ENCODE measurements around the gene SPATA21. TPM values are rescaled to one million over a fixed set of nuclear protein-coding genes. Genes with fewer than 3 reads are reported as not detected.
"Not testable (repeated sequence)": the region's sequence is repeated elsewhere in the genome, so short reads cannot be mapped to it uniquely, and the experiment has no call there.

The SPATA21 gene
- polyA plus RNA-seq, 2 of the 4 experiments (the other 2 are of a cell fraction) = 0.08 to 0.09 TPM

DNA sequence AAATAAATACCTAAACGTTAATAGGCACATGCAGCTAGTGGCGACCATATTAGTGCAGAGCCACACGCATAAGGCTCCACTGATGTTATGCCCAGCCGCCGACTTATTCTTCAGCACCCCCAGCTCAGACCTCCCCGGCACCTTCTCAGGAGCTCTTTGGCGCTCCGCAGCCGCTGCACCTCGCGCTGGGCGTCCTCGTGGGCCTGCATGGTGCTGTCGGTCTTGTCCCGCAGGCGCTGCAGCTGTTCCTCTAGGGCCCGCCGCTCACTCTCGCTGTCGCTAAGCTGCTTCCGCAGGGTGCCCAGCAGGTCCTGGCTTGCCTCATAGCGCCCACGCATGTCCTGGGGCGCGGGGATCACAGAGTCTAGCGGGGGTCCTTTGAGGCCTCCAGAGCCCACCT is 45.9 kb upstream of the SPATA21 start:
- DNase-seq (ENCODE audit: low read depth in 1 of 2, low spot score in 1 of 2); POLR2A ChIA-PET; FAIRE-seq; ATAC-seq; H3K4me2 ChIP-seq; H3K9me3 ChIP-seq; H3K4me3 ChIP-seq; H3K27ac ChIP-seq; H3K4me1 ChIP-seq: not testable (repeated sequence)
- WGBS (ENCODE audit: missing lambda C conversion rate) = 98% methylated on average over 18 of the region's 26 CpGs
- CTCF ChIA-PET = interaction anchor here (1.1 kb wide), 1 partner anchor 45 kb away, joined by 3 read pairs; no protein-coding TSS in a partner anchor

DNA sequence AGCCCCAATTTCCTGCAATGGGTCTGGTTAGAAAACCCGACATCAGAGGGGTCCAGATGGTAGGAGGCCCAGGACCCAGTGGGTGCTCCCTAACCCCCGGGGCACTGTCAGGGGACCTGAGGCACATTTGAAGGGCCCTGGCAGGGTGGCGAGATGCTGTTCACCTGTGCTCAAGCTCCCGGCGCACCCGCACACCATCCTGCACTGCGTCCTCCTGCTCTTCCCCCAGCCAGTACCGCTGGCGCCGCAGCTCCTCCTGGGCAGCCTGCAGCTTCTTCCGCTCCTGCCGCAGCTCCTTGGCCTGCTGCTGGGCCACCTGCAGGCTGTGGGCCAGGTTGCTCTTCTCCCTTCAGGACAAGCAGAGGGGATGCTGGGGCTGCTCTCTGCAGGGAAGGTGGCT is 40.9 kb upstream of the SPATA21 start:
- TF ChIP-seq NPAS2 (CRISPR knock-in tag; IDR thresholded peaks at IDR 0.05; ENCODE audit: borderline replicate concordance) = no peak
- no peak for TF ChIP-seq POLR2A (IDR thresholded peaks at IDR 0.05; ENCODE audit: low read length)
- TF ChIP-seq SREBF2 (IDR thresholded peaks at IDR 0.05) = no peak
- no peak for TF ChIP-seq CHD4 (IDR thresholded peaks at IDR 0.05; ENCODE audit: borderline replicate concordance)
- TF ChIP-seq PBX3 (IDR thresholded peaks at IDR 0.05) = no peak
- no peak for TF ChIP-seq MYC (IDR thresholded peaks at IDR 0.05; ENCODE audit: borderline replicate concordance, low read length)
- no peaks in the 10 kb centered on the region for H3K4me1 ChIP-seq
- ChIA-PET CTCF (no interaction called here), POLR2A (no interaction called here)
- no peaks in the 10 kb centered on the region for H3K9me3 ChIP-seq
- no peak overlapping the region for H3K4me2 ChIP-seq
- no peak overlapping the region for H3K27ac ChIP-seq
- ATAC-seq = no peak; a peak in 1 of 6 replicates
- H3K4me3 ChIP-seq = no peak overlapping the region
- FAIRE-seq = no peak
- no peak for DNase-seq (ENCODE audit: low read depth in 1 of 2, low spot score in 1 of 2)
- 97% methylated on average over 11 of the region's 12 CpGs for WGBS (ENCODE audit: missing lambda C conversion rate)

- CTCF ChIA-PET; H3K9me3 ChIP-seq; POLR2A ChIA-PET; H3K4me1 ChIP-seq; H3K4me2 ChIP-seq; FAIRE-seq; DNase-seq (ENCODE audit: low read depth in 1 of 2, low spot score in 1 of 2); H3K27ac ChIP-seq; H3K4me3 ChIP-seq: not testable (repeated sequence)
- peak; percentile 48 to 69 for ATAC-seq
- 91% methylated on average over 8 of the region's 29 CpGs for WGBS (ENCODE audit: missing lambda C conversion rate)
These were observed 38.8 kb upstream of the SPATA21 start for GRCh38 chr1:16475771-16476770.

- H3K4me2 ChIP-seq, H3K4me1 ChIP-seq, H3K27ac ChIP-seq, H3K9me3 ChIP-seq, POLR2A ChIA-PET, FAIRE-seq, CTCF ChIA-PET, H3K4me3 ChIP-seq: not testable (repeated sequence)
- peak in 1 of 2 experiments; percentile 26; a peak in 1 of 5 replicates for TF ChIP-seq RAD21 (conservative IDR thresholded peaks at IDR 0.05 in 1 of 2, IDR thresholded peaks at IDR 0.05 in 1 of 2)
- WGBS (ENCODE audit: missing lambda C conversion rate) = 100% methylated on average over 2 of the region's 2 CpGs
- peak in 1 of 2 experiments; percentile 82; a peak in 3 of 6 replicates for ATAC-seq
- DNase-seq (ENCODE audit: low read depth in 1 of 2, low spot score in 1 of 2) = peak in 1 of 2 experiments; percentile 33
These were observed 37.7 kb upstream of the SPATA21 start for GRCh38 chr1:16474891-16475290.

DNA sequence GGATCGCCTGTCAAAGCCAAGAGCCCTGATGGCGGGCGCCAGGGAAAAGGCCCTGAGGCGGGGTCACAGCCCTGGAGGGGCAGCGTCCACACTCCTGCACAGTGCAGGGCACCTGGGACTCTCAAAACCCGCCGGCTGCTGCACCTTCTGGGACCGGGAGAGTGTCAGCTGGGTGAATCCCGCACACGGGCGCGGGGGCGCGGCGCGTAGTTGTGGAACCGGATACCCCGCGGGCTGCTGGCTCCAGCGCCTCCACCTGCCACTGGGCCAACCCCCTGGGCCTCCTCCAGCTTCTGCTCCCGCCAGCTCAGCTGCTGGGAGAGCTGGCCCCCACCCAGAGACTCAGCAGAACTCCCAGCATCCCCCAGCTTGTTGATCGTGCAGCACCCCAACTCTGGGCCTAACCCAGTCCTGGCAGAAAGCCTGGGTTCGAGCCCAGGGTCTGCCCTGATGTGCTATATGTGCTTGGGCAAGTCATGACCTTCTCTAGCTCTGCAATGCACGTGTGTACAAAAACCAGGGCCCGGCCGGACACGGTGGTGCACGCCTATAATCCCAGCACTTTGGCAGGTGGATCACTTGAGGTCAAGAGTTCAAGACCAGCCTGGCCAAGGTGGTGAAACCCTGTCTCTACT is 37.1 kb upstream of the SPATA21 start:
- no peak for TF ChIP-seq KDM5A (IDR thresholded peaks at IDR 0.05)
- no peak for TF ChIP-seq NFE2L2 (conservative IDR thresholded peaks at IDR 0.05; ENCODE audit: low read length)
- TF ChIP-seq NPAS2 (CRISPR knock-in tag; IDR thresholded peaks at IDR 0.05; ENCODE audit: borderline replicate concordance) = no peak
- TF ChIP-seq EHMT2 (IDR thresholded peaks at IDR 0.05; ENCODE audit: low read depth) = no peak
- no peak for TF ChIP-seq MYC (IDR thresholded peaks at IDR 0.05; ENCODE audit: borderline replicate concordance, low read length)
- no peak for TF ChIP-seq HOXB13 (CRISPR knock-in tag; IDR thresholded peaks at IDR 0.05; ENCODE audit: low read depth)
- no peak for TF ChIP-seq SREBF2 (IDR thresholded peaks at IDR 0.05)
- no peak for TF ChIP-seq BHLHE40 (IDR thresholded peaks at IDR 0.05; ENCODE audit: low read depth, low read length)
- Histone ChIP-seq H3K4me1 (no peaks in the 10 kb centered on the region), H3K27ac (no peak overlapping the region), H3K4me2 (no peak overlapping the region), H3K4me3 (no peak overlapping the region), H3K9me3 (no peaks in the 10 kb centered on the region)
- CTCF ChIA-PET = no interaction called here
- DNase-seq (ENCODE audit: low read depth in 1 of 2, low spot score in 1 of 2) = no peak
- FAIRE-seq = no peak
- WGBS (ENCODE audit: missing lambda C conversion rate) = 93% methylated on average over 5 of the region's 28 CpGs
- ATAC-seq = no peak
- POLR2A ChIA-PET = no interaction called here
